ENCODE measurements around the gene NPTX2. TPM values are rescaled to one million over a fixed set of nuclear protein-coding genes. Genes with fewer than 3 reads are reported as not detected.

The NPTX2 gene
- total and polyA plus RNA-seq, 2 of the 8 experiments (the other 6 are each of a cell fraction or from before 2014, with no cell fraction given), result 18.4 to 19.2 TPM

DNA sequence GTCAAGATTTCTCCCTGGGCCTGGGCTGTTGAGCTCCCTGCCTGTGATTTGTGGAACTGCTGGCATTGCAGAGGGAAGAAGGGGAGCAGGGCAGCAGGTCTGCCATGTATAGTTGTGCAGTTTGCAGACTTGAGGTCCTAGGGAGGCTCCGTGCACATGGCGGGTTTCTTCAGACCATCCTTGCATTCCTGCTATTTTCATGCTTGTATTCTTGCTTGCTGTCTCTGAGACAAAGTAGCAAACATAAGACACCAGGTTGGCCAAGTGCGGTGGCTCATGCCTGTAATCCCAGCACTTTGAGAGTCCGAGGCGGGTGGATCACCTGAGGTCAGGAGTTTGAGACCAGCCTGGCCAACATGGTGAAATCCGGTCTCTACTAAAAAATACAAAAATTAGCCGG lies 61.1 kb downstream of the NPTX2 start:
- H3K4me3 ChIP-seq (ENCODE audit: extremely low read depth in 1 of 4, insufficient read depth in 2 of 4, low read depth in 3 of 4, low read length in 4 of 4), result no peak overlapping the region
- H3K9me3 ChIP-seq (ENCODE audit: insufficient read depth in 2 of 2, low read depth in 1 of 2, low read length in 1 of 2), result no peaks in the 10 kb centered on the region
- no peaks in the 10 kb centered on the region for H3K27me3 ChIP-seq (replicated peaks in 1 of 4; ENCODE audit: control insufficient read depth in 3 of 4, extremely low read depth in 1 of 4, insufficient read depth in 3 of 4, low read length in 3 of 4)
- no peaks in the 10 kb centered on the region for H3K23me2 ChIP-seq (ENCODE audit: low read depth, low read length)
- ChIA-PET CTCF (ENCODE audit: partially characterized antibody) (interaction anchor here (1.3 kb wide), 2 partner anchors 68 to 159 kb away, joined by 3 to 6 read pairs; no protein-coding TSS in a partner anchor), POLR2A (ENCODE audit: partially characterized antibody) (no interaction called here)
- no peak overlapping the region for H3K9ac ChIP-seq (replicated peaks in 1 of 4; ENCODE audit: extremely low read depth in 1 of 4, low read depth in 3 of 4, low read length in 3 of 4)
- no peak overlapping the region for H2AFZ ChIP-seq (ENCODE audit: low read length)
- H3K79me2 ChIP-seq (ENCODE audit: control insufficient read depth in 1 of 2, insufficient read depth in 2 of 2, low read length in 2 of 2), result no peaks in the 10 kb centered on the region
- H2BK120ac ChIP-seq (replicated peaks; ENCODE audit: low read depth, low read length), result no peak overlapping the region
- H2AK5ac ChIP-seq (ENCODE audit: low read depth, low read length), result no peak overlapping the region
- H2BK12ac ChIP-seq (ENCODE audit: low read depth, low read length), result no peak overlapping the region
- DNase-seq (ENCODE audit: low read depth in 1 of 2, low spot score in 2 of 2) (no peak), FAIRE-seq (no peak)
- H4K8ac ChIP-seq (ENCODE audit: extremely low read depth, insufficient read depth, low read length), result no peak overlapping the region
- H3K4ac ChIP-seq (replicated peaks; ENCODE audit: insufficient read length, low read depth, low read length), result no peak overlapping the region
- H3K4me1 ChIP-seq (replicated peaks in 1 of 4; ENCODE audit: control insufficient read depth in 3 of 4, insufficient read depth in 4 of 4, low read length in 3 of 4), result no peaks in the 10 kb centered on the region
- no peak overlapping the region for H2BK5ac ChIP-seq (ENCODE audit: low read depth, low read length)
- no peak overlapping the region for H3K4me2 ChIP-seq (ENCODE audit: insufficient read depth in 1 of 2, low read depth in 2 of 2, low read length in 2 of 2)
- H2BK15ac ChIP-seq (ENCODE audit: low read length), result no peak overlapping the region
- H4K5ac ChIP-seq (ENCODE audit: insufficient read length, low read depth, low read length), result no peak overlapping the region
- H3K79me1 ChIP-seq (ENCODE audit: low read depth, low read length), result no peaks in the 10 kb centered on the region
- H3K36me3 ChIP-seq (ENCODE audit: control insufficient read depth in 2 of 4, insufficient read depth in 4 of 4, low read length in 3 of 4), result no peaks in the 10 kb centered on the region; a peak in 1 of 8 replicates
- H4K91ac ChIP-seq (replicated peaks; ENCODE audit: insufficient read length, low read length), result no peak overlapping the region
- H3K18ac ChIP-seq (ENCODE audit: extremely low read depth, low read length), result no peak overlapping the region
- H3K27ac ChIP-seq (ENCODE audit: low read depth, low read length), result no peak overlapping the region
- H2BK20ac ChIP-seq (ENCODE audit: low read length), result no peak overlapping the region
- H4K20me1 ChIP-seq (replicated peaks in 1 of 2; ENCODE audit: control insufficient read depth in 1 of 2, insufficient read depth in 2 of 2, low read length in 2 of 2), result no peaks in the 10 kb centered on the region
- no peak overlapping the region for H3K56ac ChIP-seq (replicated peaks; ENCODE audit: insufficient read length, low read depth, low read length)
- H3K23ac ChIP-seq (ENCODE audit: insufficient read length), result no peak overlapping the region
- no peak overlapping the region for H3K14ac ChIP-seq (ENCODE audit: insufficient read length)
- TF ChIP-seq JUND (IDR thresholded peaks at IDR 0.05; ENCODE audit: low read length) (no peak), CREB1 (IDR thresholded peaks at IDR 0.05) (no peak), FOSL1 (IDR thresholded peaks at IDR 0.05; ENCODE audit: insufficient read depth, low read depth, low read length) (no peak), CTBP2 (IDR thresholded peaks at IDR 0.05; ENCODE audit: borderline replicate concordance, insufficient read depth, insufficient read length, low read length) (no peak), TBP (IDR thresholded peaks at IDR 0.05; ENCODE audit: low read depth, low read length) (no peak), TEAD4 (IDR thresholded peaks at IDR 0.05; ENCODE audit: low read depth, low read length) (no peak), ATF3 (IDR thresholded peaks at IDR 0.05; ENCODE audit: insufficient read depth, low read depth, low read length) (no peak), BACH1 (IDR thresholded peaks at IDR 0.05; ENCODE audit: low read length) (no peak), USF2 (IDR thresholded peaks at IDR 0.05; ENCODE audit: low read length) (no peak), BCL11A (IDR thresholded peaks at IDR 0.05; ENCODE audit: low read depth in 2 of 2, low read length in 2 of 2) (no peak)
- TF ChIP-seq, protein P1, sequence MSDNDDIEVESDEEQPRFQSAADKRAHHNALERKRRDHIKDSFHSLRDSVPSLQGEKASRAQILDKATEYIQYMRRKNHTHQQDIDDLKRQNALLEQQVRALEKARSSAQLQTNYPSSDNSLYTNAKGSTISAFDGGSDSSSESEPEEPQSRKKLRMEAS (IDR thresholded peaks at IDR 0.05), result no peak
- WGBS, 2 experiments (ENCODE audit: extremely low coverage in 1 of 2, insufficient coverage in 1 of 2, insufficient read length in 1 of 2, insufficient replicate concordance in 2 of 2, low coverage in 1 of 2, low lambda C conversion rate in 2 of 2, missing lambda C conversion rate in 1 of 2), result 86% methylated on average over 7 of the region's 7 CpGs; no CpG with 5 or more reads in 1 of the 2 experiments
